ENCODE measurements around the gene TCF7L2. TPM values are rescaled to one million over a fixed set of nuclear protein-coding genes. Genes with fewer than 3 reads are reported as not detected.

The TCF7L2 gene
- total RNA-seq, result 0.30 and 0.39 TPM in 2 replicates

DNA sequence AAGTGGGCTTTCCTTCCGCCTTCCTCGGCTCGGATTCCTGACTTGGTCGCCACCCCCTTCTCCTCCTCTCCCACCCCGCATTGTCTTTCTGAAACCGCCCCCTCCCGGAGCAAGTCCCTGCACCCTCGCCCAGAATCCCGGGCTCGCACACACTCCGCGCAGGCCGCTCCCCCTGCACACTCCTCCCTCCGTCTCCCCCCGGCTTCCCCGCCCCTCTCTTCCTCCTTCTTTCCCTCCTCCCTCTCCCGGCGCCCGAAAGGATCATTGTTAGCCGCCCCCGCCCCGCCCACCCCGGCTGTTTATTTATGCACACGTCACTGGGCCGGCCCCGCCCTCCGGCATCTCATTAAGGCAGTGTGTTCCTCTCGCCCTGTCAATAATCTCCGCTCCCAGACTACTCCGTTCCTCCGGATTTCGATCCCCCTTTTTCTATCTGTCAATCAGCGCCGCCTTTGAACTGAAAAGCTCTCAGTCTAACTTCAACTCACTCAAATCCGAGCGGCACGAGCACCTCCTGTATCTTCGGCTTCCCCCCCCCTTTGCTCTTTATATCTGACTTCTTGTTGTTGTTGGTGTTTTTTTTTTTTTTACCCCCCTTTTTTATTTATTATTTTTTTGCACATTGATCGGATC lies at the start of gene TCF7L2:
Gene TCF7L2, plus strand, starts transcription at position 373 of the 633 bp plus-strand sequence. CDS start 510 bp downstream, outside the sequence.
- intact Hi-C loops (cut with micrococcal nuclease), result no loop called here

DNA sequence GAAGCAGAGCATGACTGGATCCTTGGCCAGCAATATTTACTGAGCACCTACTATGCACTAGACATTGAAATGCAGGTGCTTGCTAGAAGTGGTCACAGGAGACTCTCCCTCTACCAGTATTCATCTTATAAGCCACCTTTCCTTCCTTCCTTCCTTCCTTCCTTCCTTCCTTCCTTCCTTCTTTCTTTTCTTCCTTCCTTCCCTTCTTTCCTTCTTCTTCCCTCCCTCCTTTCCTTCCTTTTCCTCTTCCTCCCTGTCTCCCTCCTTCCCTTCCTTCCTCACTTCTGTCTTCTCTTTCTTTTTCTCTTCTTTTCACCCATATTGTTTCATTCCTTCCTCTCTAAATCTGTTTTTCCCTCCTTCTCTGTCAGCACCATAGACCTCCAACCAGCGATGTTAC lies 47.3 kb upstream of the TCF7L2 start:
- intact Hi-C loops (cut with micrococcal nuclease), result no loop called here

DNA sequence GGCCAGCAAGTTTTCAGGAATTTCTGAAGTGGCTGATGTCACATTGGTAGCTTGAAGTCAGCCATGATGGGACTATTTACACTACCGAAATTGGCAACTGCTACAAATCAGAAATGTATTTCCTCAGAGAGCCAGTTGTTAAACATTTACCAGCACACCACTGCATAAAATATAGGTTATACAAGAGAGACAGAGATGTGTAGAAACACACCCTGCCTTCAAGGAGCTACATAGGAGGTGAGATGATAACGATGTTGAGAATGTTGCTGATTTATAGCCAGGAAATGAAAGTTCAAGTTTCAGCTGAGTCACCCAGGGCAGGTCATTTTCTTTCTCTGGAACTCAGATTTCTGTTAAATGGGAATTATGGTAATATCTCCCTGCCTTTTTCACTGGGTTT lies 46.0 kb upstream of the TCF7L2 start:
- intact Hi-C loops (cut with micrococcal nuclease), result no loop called here

DNA sequence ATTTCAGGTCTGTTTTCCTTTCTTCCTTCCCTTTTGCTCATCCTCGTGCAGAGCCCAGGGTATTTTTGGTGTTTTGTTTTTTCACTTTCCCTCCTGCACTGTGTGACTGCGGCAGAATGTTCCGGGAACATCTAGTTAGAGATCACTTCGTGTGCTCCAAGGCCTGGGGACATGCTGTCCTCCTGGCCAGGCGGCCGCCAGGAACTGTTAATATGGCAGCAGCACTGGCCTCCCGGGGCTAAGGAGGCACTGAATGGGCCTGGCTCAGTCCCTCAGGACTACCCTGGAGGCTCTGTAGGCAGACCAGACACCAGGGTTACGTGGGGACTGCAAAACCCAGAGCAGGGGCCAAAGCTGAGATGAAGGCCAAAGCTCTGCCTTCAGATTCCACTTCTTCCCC lies 43.1 kb upstream of the TCF7L2 start:
- intact Hi-C loops (cut with micrococcal nuclease), result no loop called here

DNA sequence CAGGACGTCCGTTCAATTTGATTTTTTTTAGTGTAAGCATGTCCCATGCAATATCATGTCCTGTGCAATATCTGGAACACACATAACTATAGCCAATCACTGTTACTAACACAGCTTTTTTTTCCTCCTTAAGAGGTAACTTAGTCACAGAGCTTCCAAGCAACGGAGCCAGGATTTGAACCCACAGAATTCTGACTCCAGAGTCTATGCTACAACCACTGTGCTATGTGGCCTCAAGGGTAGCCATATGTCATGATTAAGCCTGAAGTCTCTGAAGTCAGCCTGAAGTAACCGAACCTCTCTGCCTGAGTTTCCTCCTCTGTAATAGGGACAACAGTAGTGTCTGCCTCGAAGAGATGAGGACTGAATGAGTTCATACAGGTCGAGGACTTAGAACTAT lies 42.2 kb upstream of the TCF7L2 start:
- intact Hi-C loops (cut with micrococcal nuclease), result no loop called here

DNA sequence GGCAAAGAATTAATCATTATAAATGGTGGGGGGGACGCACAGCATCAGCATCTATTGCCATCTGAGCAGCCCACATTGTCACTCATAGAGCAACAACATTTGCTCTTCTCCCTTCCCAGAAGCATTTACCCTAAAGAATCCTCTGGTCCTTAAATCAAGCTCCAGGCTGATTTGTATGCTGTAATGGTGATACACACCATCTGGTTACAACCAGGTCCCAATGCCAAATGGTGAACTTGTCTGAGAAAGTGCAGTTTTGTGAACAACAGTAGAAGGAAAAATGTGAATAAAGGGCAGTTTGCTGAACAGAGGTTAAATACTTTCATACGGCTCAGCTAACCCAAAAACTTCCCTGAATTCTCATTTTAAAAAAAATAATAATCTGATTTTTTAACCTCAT lies 38.8 kb upstream of the TCF7L2 start:
- intact Hi-C loops (cut with micrococcal nuclease), result no loop called here

DNA sequence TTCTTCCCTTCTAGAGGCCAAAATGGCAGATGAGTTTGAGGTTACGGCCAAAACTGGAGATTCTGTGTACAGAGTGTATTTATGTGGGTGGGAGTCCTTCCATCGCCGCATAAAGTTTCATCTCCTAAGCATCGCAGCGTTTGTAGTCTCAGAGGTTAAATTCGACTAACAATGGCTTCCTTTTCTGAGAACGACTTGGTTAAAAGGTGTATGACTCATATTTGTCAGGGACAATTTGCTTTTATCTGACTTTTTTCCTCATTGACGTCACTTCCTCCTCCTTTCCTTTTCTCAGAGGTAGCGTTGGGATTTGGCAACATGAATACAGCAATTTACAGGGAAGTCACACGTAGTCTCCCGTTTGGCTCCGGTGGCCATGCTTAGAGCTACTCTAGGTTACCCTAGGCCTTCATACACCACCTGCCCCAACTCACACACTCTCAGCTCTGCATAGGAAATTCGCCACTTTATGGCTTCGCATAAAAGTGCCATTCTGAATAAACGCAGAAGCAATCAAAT lies 37.6 kb upstream of the TCF7L2 start:
- intact Hi-C loops (cut with micrococcal nuclease), result no loop called here

DNA sequence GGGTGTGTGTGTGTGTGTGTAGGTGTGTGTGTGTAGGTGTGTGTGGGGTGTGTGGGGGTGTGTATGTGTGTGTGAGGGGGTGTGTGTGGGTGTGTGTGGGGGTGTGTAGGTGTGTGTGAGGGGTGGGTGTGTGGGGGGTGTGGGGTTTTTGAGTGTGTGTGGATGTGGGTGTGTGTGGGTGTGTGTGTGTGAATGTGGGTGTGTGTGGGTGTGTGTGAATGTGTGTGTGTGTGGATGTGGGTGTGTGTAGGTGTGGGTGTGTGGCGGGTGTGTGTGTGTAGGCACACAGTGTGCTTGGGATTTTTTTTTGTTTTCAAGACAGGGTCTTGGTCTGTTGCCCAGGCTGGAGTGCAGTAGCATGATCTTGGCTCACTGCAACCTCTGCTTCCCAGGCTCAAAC lies 36.8 kb upstream of the TCF7L2 start:
- intact Hi-C loops (cut with micrococcal nuclease), result no loop called here

DNA sequence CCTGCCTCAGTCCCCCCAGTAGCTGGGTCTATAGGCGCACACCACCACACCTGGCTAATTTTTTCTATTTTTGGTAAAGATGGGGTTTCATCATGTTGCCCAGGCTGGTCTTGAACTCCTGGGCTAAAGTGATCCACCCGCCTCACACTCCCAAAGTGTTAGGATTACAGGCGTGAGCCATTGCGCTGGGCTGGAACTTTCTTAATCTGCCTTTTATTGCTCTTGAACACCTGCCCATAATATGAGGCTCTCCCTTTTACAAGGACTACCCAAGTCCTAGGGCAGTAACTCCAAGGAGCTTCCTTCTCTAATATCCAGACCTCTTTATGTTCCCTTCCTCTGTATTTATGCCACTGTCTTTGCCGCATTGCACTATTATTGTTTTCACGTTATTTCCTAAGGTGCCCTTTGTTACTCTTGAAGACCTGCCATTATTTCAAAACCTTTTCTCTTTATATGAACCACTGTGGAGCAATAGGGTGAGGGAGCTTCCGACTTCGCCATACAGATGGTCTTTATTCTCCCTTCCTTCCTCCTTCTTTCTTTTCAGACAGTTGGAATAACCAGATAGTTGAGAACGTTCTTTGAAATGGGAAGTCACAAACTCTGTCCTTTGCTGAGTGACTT lies 36.3 kb upstream of the TCF7L2 start:
- intact Hi-C loops (cut with micrococcal nuclease), result no loop called here

DNA sequence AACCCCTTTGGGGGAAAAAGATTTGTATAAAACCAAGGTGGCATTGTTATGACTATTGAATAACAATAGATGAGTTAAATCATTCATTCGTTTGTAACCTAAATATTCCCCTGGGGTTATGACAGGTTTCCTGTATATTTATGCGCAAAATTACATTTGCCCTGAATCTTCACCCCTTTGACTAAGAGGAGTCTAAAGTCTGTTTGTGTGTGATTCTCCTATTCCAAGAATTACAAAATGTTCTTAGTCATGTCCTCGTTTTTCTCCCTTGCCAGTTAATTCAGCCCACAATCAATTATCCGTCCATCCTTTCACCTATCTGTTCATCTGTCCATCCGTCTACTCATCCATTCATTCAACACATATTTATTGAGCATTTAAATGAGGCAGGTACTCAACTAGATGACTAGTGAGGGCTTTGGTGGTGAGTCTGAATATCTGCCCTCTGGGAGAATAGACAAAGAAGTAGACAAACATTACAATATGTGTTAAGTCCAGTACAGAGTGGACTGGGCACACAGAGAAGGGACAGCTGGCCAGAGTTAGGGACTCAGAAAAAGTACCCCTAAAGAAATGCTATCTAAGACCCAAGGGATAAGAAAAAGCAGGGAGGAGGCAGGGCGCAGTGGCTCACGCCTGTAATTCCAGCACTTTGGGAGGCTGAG lies 35.6 kb upstream of the TCF7L2 start:
- intact Hi-C loops (cut with micrococcal nuclease), result no loop called here

DNA sequence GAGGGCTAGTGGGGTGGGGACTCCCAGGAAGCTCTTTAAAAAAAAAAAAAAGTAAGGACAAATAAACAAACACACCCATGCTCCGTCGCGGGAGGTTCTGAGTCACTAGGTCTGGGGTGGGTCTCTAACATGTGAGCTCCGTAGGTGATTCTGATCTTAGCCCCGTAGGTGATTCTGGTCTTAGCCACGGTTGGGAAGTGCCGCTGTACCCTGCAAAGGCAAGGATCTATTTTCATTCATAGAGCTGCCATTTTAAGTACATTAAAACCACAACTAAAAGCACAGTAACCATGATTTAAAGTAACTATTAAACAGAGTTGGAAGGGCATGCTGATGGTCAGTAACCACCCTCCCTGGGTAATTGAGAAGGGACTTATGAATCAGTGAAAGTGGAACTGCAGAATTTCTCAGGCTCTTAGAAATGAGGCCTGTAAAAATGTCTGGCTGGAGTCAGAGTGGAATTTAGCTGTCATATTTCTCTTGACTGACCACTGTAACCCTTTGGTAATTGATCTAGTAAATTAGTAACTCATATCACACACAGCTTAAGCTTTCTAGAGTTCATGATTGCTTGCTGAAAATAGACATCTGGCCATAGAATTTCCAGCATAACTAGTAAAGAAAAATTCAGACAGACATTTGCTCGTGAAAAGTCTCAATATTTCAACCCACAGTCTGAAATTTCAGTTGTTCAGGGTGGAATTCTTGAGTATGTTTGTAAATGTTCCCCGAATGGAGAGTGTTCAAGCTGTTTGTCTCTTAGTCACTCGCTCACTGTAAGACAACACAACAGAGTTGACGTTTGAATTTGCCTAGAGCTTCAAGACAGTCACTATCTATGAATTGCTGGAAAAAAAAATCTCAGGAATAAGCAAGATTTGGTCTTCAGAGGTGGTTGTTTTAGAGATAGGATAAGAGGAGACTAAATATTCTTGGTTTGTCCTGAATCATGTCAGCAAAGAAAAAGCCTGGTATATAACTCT lies 34.2 kb upstream of the TCF7L2 start:
- intact Hi-C loops (cut with micrococcal nuclease), result no loop called here

DNA sequence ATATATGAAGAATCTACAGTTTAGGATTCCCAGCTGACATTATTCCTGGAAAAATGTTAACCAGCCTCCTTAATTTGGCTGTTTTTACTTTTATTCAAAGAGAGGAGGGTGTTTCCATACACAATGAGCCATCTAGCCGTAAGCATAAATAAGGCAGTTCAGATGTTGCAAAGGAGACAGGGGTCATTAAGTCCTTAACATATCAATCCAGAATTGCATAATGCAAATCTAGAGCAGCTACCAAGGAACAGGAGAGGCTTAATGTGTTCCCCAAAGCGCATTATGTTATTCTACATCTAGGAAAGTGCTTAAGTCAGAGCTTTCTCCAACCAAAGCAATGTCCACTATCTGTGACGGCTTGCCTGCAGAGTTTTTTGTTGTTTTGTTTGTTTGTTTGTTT lies 32.4 kb upstream of the TCF7L2 start:
- intact Hi-C loops (cut with micrococcal nuclease), result no loop called here

DNA sequence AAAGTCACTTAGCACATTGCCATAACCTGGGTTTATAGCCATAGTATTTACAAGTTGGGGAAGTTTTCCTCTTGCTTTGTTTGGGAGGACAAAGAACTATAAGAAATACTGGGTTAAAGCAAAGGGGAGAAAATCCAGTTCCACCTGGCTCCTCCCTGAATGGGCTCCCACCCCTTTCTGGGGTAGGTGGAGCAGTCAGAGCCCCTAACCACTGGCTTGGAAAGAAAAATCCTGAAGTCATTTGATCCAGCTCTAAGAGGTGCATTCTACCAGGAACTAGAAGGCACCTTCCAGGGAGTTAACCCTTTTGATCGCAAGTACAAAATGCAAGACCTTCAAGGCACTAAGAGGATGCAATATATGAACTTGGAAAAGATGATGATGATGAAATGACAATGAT lies 31.3 kb upstream of the TCF7L2 start:
- intact Hi-C loops (cut with micrococcal nuclease), result no loop called here

DNA sequence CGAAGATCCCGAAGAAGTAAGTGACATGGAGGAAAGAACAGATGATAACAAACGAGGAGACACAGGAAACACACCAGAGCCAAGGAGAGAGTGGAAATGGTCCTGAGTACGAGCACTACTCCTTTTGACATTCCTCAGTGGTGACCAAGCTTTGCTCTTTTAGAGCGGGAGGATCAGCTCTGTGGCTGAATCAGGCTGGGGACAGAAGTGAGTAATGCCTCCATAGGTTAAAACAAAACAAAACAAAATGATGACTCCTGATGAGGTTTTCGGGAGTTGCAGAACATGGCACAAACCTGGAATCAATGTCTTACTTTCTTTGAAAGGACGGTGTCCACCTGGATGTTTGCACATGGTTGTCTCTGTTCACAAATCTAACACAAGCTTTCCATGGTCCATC lies 30.3 kb upstream of the TCF7L2 start:
- intact Hi-C loops (cut with micrococcal nuclease), result no loop called here

DNA sequence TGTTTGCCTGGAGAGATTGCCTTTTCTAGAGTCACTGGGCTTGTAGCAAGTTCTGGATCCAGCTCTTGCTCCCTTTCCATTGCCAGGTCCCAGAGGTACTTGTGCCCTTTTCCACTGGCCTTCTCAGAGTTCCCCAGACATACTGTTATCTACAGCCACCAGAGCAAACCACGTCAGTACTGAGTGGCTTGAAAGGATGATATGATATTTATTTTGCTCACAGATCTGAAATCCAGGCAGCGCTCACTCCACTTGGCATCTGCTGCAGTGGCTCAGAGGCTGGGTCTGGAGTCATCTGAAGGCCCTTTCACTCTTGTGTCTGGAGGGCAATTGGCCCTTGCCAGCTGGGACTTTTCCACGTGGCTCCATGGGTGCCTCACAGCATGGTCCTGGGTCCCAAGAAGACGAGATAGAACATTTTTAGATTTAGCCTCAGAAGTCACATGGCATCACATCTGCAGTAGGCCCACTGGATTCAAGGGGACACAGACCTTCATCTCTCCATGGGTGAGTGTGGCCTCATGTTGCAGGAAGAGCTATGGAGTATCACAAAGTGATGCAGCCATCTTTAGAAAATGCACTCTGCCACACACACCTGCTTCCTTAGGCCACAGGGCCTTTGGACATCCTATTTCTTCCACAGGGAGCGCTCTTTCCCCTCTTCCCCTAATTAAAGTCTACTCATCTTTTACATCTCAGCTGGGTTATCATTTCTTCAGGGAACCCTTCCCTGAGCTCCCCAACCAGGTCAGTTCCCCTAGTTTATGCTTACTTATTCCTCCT lies 22.9 kb upstream of the TCF7L2 start:
- intact Hi-C loops (cut with micrococcal nuclease), result no loop called here

DNA sequence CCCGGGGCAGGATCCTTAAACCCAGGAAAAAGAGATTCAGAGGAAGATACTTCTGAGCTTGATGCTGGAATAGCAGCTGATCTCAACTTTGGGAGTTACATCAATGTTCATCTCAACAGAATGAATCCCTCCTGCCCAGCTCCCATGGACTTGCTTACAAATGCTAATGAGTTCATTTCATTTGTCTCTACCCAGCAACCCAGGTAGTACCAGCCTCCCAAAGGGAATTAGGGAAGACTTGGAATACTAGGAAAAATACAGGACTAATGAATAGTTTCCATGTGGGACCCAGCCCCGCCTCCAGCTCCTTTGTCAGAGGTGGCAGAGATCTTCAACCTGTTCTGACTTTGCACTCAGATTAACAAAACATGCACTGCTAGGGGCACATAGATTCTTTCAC lies 22.1 kb upstream of the TCF7L2 start:
- intact Hi-C loops (cut with micrococcal nuclease), result no loop called here

DNA sequence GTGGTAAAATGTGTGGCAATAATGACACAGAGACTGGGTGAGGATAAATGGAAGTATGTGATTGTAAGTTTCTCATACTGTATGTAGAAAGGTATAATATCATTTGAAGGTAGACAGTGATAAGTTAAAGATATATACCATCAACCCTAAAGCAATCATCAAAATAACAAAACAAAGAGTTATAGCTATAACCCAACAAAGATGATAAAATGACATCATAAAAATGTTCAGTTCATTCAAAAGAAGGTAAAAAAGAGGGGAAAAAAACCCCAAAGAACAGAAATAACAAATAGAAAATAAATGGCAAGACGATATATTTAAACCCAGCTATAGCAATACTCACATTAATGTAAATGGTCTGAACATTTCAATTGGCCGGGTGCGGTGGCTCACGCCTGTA lies 17.4 kb upstream of the TCF7L2 start:
- intact Hi-C loops (cut with micrococcal nuclease), result no loop called here

DNA sequence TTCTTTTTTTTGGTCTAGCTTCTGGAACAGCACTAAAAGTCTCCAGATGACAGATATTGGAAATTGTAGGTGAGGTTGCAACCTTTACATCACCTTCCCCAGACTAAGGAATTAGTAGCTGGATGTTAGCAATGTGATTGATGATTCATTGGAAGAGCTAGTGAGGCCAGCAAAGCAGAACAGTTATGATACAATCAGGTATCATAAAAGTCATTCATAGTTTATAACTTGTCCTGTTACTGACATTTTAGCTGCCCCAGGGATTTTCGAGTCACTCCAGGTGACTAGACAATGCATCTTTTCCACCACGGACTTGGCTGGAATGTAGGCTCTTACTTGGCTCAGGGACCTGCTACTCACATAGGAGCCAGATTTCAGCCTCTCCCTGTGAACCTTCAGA lies 15.9 kb upstream of the TCF7L2 start:
- intact Hi-C loops (cut with micrococcal nuclease), result no loop called here

DNA sequence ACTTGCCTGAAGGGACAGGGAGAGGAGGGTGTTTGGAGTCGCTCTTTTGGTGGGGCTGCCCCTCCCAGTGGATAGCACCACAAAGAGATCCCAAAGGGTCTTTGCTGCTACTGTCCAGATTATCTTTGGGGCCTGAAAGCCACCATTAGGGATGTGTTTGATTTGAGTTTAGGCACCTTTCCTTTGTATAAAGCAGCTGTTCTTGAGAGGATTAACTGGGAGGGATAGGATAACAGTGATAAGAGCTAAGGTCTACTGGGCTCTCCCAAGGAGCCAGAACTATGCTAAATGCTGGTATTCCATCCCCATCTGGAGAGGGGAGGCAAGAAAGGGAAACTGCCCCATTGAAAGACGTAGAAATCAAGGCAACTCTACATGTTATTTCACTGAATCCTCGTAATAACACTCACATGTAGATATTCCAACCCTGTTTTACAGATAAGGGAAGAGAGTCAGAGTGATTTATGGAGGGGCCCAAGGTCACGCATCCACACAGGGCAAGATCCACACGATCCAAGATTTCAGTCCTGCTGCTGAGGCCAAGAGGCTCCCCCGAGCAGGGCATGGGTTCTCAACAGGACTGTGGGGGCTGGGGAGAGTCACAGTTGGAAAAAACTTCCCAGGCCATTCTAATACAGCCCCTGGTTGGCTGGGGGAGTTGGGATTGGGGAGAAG lies 11.1 kb upstream of the TCF7L2 start:
- intact Hi-C loops (cut with micrococcal nuclease), result no loop called here

DNA sequence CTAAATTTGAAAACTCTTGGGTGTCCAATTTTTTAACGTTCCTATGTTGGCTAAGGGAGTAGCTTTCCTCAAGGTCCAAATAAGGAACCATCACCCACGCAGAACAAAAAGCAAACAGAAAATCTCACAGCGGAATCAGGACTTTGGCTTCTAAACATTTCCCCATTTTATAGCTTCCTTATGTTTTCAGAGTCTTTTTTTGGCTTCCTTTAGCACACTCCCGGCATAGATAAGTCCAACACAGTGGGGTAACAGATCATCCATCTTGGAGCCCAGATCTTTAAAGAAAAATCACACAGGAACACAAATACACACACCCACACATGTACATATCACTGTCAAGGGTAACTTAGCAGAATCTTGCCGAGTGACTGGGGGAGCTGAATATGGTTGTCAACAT lies 4.2 kb upstream of the TCF7L2 start:
- intact Hi-C loops (cut with micrococcal nuclease), result no loop called here
